Forelimb muscle (tissue), 1 donor: ENCODE measurements around the gene KRT6A. TPM values are rescaled to one million over a fixed set of nuclear protein-coding genes. Genes with fewer than 3 reads are reported as not detected.
"Not testable (repeated sequence)": the region's sequence is repeated elsewhere in the genome, so short reads cannot be mapped to it uniquely, and the experiment has no call there.

Experiments
- DNase-seq: peaks from one replicate; pipeline ENCODE4 v3.0.0-alpha.2; 2013; ENCODE audit warnings: low read depth
- polyA plus RNA-seq: library from polyadenylated mRNA; unstranded; fragments of 120-200 nt; gene quantifications from one replicate; pipeline ENCODE4 v1.2.1, GENCODE V29; 2013; ENCODE audit not compliant: insufficient read length

Gene KRT6A
- polyA plus RNA-seq, 1 donor = not detected

- DNase-seq = no peak
Observed at GRCh38 chr12:52464897-52465296, 28.2 kb downstream of the KRT6A start.

GRCh38 chr12:52461693-52462092 lies 31.4 kb downstream of the KRT6A start:
- DNase-seq = no peak

GRCh38 chr12:52458861-52459260 lies 34.2 kb downstream of the KRT6A start:
- DNase-seq = no peak

- no peak for DNase-seq
Observed at GRCh38 chr12:52455821-52456220, 37.2 kb downstream of the KRT6A start.

- DNase-seq = no peak
Observed at GRCh38 chr12:52454411-52455201, 38.5 kb downstream of the KRT6A start.

GRCh38 chr12:52452101-52452500 lies 41.0 kb downstream of the KRT6A start, which contains the start of gene KRT6B:
TSS of gene KRT6B (minus strand) at chr12:52452146. CDS start at chr12:52452078, 68 bp downstream.
- no peak for DNase-seq

- no peak for DNase-seq
Observed at GRCh38 chr12:52448228-52448627, 44.8 kb downstream of the KRT6A start.

- not testable (repeated sequence) for DNase-seq
Observed at GRCh38 chr12:52447196-52447595, 45.9 kb downstream of the KRT6A start.

- no peak for DNase-seq
Observed at GRCh38 chr12:52446367-52447045, 46.6 kb downstream of the KRT6A start.

GRCh38 chr12:52445876-52446275 lies 47.2 kb downstream of the KRT6A start:
- no peak for DNase-seq

- no peak for DNase-seq
Observed at GRCh38 chr12:52444647-52445595, 48.1 kb downstream of the KRT6A start.

GRCh38 chr12:52443966-52444365 lies 49.1 kb downstream of the KRT6A start:
- no peak for DNase-seq

GRCh38 chr12:52442600-52443061 lies 50.4 kb downstream of the KRT6A start:
- DNase-seq = no peak

- DNase-seq = no peak
Observed at GRCh38 chr12:52441320-52441911, 51.6 kb downstream of the KRT6A start.

GRCh38 chr12:52440821-52441319 lies 52.2 kb downstream of the KRT6A start:
- DNase-seq = no peak

- DNase-seq = no peak
Observed at GRCh38 chr12:52439845-52440244, 53.2 kb downstream of the KRT6A start.

- no peak for DNase-seq
Observed at GRCh38 chr12:52439420-52439819, 53.6 kb downstream of the KRT6A start.

- DNase-seq = no peak
Observed at GRCh38 chr12:52438305-52439301, 54.5 kb downstream of the KRT6A start.

GRCh38 chr12:52437508-52437907 lies 55.5 kb downstream of the KRT6A start:
- DNase-seq = no peak
